Esophagus muscularis mucosa (tissue), 3 donors: ENCODE data around the gene CFB.

ENCODE experiments used
- CTCF ChIP-seq, 3 experiments: fragments of 200-600 bp in 2 of 3; fragments of 450-650 bp in 1 of 3; sonication (generic) in 2 of 3; IDR thresholded peaks; one replicate each; pipeline ENCODE4 v1.5.1; 2017 to 2019; ENCODE audit warnings: antibody characterized with exemption in 3 of 3, mild to moderate bottlenecking in 2 of 3, moderate library complexity in 1 of 3
- POLR2A ChIP-seq: fragments of 450-650 bp; IDR thresholded peaks from one replicate; pipeline ENCODE4 v1.6.1; 2017; ENCODE audit warnings: antibody characterized with exemption, moderate library complexity, mild to moderate bottlenecking, low read depth
- POLR2AphosphoS5 ChIP-seq, 2 donors: sonication (generic); formaldehyde crosslinking; IDR thresholded peaks; one replicate each; pipeline ENCODE4 v1.6.1; 2017; ENCODE audit warnings: antibody characterized with exemption in 2 of 2

GRCh38 chr6:31948306-31948705, 2.4 kb downstream of the CFB start:
- TF ChIP-seq CTCF (IDR thresholded peaks at IDR 0.05) (no peak), POLR2AphosphoS5 (IDR thresholded peaks at IDR 0.05) (no peak), POLR2A (no peak)
